Activated CD4-positive, CD25-positive, alpha-beta regulatory T cell treated with anti-CD3 and anti-CD28 coated beads, Interleukin-2, amount 50 U/mL, for 24 hours (primary cell): ENCODE data around the gene RNF151.
"Not testable (repeated sequence)": the region's sequence is repeated elsewhere in the genome, so short reads cannot be mapped to it uniquely, and the experiment has no call there.

Experiments used
- ATAC-seq, 2 donors: fragments of 150-1000 bp; cut with Tn5 transposase; one replicate each; pipeline ENCODE4 v1.10.0; 2021; ENCODE audit warnings: mild to moderate bottlenecking in 1 of 2, moderate library complexity in 1 of 2

The RNF151 gene, protein sequence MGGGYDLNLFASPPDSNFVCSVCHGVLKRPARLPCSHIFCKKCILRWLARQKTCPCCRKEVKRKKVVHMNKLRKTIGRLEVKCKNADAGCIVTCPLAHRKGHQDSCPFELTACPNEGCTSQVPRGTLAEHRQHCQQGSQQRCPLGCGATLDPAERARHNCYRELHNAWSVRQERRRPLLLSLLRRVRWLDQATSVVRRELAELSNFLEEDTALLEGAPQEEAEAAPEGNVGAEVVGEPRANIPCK

DNA sequence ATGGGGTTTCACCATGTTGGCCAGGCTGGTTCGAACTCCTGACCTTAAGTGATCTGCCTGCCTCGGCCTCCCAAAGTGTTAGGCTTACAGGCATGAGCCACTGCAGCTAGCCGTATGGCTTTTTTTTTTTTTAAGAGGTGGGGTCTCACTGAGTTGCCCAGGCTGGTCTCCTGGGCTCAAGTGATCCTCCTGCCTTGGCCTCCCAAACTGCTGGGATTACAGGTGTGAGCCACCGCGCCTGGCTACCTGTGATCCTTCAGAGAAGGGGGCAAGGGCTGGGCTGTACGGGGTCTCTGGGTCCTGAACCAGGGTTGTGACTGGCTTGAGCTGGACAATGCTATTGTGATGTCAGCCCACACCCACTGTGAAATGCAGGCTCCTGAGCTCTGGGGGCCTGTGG, at the start of gene RNF151:
RNF151 (plus strand) TSS at position 397 of the 400 bp plus-strand sequence. CDS start 26 bp downstream, outside the sequence.
- ATAC-seq: no peak

DNA sequence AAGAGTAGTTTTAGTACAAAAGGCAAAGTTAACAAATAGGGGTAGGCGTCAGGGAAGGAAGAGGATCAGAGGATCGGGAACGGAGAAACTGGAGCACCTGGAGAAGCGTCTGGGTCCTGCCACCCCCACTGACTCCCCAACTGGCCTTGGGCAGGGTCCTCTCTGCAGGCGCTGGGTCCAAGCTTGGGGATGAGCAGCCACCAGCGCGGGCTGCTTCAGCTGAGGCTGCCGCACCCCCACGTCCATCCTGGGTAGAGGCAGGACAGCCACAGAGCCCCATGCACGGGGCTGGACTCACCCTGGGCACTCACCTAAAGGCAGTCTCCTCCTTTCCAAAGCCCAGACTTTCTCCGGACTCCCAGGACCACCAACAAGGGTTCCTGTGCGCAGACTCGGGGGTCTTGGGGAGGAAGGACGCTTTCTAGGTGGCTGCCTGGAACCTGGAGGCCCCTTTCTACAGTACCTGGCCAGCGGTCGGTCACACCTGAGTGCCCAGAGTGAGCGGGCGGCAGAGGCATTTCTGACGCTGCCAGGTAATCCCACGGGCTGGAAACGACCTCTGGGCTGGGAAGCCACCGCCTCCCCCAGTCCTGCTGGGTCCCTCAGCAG, 49.5 kb upstream of the RNF151 start:
- ATAC-seq: no peak

DNA sequence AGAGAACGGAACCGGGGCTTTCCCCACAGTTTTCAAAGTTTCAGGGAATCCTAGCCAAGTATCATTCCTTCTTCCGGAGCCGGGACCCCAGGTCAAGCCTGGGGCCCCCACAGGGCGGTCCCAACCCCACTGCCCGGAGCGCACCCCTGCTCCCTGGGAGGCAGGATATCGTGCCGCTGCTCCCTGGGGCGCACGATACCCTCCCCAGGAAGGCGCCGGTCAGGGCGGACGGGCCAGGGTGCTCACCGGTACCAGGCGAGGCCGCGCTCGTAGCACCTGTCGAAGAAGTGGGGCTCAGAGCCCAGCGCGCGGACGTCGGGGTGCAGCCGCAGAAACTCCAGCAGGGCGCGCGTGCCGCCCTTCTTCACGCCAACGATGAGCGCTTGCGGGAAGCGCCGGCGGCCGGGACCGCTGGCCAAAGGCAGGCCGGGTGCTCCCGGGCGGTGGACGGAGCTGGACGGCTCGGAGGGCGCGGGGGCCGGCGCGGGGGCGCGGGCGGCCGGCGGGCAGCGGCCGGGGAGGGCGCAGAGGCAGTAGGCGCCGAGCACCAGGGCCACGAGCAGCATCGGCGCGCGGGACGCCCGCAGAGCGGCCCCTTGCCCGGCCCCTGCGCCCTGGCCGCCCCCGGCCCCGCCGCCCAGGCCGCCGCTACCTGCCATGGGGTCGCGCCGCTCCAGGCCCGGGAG, 48.8 kb upstream of the RNF151 start:
- no peak for ATAC-seq

DNA sequence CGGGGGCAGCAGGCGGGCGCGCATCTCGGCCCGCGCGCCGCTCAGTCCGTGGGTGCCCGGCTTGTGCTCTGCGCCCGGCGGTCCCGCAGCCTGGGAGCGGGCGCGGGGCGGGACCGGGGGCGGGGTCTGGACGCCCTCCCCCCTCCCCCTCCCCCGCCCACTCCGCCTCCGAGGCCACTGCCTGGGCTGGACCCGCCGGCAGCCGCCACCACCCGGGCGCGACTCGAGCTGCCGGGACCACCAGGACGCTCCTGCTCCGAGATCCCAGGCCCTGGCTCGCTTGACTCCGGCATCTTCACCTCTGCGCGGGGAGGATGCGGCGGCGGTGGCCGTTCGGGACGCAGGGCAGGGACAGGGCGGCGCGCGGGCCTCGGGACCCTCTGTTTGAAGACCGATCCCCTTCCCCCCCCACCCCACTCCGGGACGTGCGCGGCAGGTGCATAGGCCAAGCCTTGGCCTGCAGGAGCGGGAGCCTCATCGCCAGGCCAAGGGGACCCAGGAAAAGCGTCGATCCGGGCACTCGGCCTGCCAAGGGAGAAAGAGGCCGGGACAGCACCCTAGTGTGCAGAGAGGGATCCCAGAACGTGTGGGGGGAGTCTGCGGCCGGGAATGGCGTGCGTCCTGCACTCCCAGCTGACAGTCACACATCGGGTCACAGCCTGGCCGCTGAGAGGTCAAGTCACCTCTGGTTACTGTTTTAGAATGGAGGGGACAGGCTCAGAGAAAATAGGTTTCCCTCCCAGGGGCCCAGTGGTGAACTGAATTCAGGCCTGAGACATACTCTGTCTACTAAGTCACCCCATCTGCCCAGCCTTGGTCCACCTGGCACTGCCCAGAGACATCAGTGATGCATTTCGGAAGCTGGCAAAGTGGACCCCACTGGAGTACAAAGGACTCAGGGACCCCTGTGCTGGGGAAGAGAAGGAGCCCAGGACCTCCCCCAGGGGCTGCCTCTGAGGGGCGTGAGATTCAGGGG, 48.0 kb upstream of the RNF151 start, which contains the start of gene HS3ST6:
HS3ST6 (minus strand) TSS at position 65 of the 976 bp plus-strand sequence. CDS start 92 bp downstream, outside the sequence.
- peak in 1 of 2 donors; percentile 17 for ATAC-seq

DNA sequence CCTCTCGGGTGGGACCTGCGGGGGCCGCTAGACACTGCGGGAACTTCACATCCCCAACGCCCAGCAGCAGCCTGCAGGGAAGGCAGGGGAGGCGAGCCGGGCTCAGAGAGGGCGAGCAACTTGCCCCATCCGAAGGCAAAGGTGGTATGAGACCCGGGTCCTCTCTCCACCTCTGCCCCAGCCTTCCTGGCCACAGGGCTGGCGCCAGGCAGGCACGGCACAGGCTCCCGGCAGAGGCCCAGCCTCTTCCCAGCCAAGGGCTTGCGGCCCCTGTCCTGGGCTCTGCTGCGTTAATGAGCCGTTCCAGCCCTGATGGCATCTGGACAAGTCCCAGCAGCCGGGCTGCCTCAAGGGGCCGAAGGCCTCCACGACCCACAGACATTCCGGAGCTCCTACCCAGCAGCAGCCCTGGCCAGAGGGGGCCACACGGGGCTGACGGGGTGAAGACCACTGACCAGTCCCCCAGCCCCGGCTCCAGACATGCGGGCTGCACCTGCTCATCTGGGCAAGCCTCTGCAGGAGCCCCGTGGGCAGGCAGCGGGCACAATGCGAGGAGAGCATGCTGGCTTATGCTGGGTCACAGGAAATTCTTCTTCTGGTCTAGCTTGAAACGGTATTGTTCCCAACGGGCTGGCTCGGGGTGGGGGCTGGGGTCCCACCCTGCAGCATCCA, 47.2 kb upstream of the RNF151 start:
- no peak for ATAC-seq

DNA sequence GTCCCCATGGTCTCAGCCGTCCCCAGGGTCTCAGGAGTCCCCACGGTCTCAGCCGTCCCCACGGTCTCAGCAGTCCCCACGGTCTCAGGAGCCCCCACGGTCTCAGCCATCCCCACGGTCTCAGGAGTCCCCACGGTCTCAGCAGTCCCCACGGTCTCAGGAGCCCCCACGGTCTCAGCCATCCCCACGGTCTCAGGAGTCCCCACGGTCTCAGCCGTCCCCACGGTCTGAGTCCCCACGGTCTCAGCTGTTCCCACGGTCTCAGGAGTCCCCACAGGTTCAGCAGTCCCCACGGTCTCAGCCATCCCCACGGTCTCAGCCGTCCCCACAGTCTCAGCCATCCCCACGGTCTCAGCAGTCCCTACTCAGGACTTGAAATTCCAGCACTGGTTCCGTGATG, 46.5 kb upstream of the RNF151 start:
- ATAC-seq: not testable (repeated sequence)

DNA sequence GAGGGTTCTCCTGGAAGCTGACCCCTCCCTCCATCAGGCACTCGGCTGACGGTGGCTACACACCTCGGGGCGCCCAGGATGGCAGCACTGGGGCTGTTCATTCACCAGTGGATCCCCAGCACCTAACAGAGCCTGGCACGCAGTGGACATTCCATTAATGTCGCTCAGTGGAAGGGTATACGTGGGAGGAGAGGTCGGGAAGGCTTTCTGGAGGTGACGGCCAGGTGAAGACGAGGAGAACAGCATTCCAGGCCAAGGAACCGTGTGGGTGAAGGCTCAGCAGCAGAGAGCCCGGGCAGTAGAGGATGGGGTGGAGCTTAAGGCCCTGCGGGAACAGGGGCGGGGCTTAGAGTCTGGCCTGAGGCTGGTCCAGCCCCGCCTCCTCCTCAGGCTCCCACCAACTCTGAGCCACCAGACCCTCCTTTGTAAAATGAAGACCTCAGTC, 45.9 kb upstream of the RNF151 start:
- ATAC-seq: peak in 1 of 2 donors; percentile 51

DNA sequence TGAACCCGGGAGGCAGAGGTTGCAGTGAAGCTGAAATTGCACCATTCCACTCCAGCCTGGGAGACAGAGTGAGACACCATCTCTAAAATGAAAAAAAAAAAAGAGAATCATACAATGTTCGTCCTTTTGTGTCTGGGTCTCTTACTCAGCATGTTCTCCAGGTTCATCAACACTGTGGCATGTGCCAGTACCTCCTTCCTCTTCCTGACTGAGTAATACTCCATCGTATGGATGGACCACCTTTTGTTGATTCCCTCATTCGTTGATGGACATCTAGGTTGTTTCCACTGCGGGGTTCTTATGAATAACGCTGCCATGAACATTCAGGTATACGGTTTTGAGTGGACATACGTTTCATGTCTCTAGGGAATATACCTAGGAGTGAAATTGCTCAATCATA, 44.3 kb upstream of the RNF151 start:
- ATAC-seq: no peak

DNA sequence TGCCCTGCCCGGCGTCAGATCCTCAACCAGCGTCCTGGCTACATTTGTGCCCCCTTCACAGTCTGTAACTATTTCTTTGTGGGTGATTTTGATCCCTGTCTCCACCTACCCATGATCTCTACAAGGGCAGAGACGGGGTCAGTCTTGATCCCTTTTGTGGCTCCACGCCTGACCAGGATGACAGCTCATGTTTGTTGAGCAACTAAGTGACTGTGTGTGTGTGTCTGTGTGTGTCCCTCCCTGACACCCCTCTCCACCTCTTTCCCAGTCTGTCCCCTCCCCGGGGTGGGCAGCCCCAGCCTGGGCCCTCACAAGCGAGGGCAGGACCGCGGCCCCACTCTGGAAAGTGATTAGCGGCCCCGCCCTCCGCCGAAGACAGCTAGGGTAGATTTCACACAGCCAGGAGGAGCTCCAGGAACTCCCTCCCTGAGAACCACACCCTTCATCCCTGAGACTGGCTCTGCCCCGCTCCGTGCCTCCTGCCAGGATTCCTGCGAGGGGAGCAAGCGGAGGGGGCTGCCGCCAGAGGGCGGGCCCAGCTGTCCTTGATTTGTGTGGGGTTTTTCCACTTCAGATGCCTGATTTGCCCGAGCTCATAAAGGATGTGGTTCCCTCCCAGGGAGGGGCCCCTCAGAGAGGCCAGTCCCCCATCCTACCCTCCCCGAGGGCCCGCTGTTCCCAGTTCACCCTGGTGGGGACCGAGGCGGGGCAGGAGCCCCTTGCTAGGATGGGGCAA, 43.2 kb upstream of the RNF151 start:
- ATAC-seq: peak in 1 of 2 donors; percentile 25

DNA sequence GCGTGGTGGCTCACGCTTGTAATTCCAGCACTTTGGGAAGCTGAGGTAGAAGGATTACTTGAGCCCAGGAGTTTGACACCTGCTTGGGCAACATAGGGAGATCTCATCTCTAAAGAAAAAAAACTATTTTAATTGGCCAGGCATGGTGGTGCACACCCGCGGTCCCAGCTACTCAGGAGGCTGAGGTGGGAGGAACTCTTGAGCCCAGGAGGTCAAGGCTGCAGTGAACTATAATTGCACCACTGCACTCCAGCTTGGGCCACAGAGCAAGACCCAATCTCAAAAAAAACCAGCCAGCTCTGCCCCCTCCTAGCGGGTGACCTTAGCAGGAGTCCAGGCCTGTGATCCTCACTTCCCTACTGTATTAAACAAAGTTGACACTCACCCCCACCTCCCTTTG, 42.6 kb upstream of the RNF151 start:
- ATAC-seq: no peak

DNA sequence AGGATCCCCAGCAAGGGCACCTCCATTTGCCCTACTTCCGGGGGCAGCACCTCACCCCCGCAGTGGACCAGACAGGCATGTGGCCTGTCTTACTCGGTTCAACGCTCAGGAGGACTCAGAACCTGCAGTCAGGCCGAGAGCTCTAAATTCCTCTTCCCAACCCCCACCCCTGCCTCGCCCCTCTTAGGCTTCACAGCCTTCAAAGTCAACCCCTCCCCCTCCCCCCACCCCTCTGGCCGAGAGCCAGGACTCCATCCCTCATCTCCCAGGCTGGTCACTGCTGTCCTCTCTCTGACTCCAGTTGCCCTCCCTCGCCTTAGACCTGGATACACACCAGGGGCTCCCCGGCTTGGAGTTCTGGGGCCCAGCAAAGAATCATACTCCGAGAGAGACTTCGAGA, 40.4 kb upstream of the RNF151 start:
- ATAC-seq: no peak

DNA sequence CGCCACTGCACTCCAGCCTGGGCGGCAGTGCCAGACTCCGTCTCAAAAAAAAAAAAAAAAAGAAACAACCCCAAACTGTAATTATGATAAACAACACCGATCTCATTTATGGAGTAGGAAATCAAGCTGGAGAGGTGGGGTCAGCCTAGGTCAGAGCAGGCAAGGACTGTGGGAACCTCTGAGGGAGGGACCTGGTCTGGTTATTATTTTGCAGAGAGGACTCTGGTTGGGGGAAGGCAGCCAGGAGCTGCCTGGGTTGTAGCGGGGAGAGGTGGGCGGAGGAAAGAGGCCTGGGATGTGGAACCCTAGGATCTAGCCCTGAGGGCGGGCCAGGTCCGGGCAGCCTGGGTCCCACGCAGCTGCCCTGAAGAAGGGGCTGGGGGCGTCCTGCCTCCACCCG, 37.6 kb upstream of the RNF151 start:
- peak in 1 of 2 donors; percentile 8 for ATAC-seq

DNA sequence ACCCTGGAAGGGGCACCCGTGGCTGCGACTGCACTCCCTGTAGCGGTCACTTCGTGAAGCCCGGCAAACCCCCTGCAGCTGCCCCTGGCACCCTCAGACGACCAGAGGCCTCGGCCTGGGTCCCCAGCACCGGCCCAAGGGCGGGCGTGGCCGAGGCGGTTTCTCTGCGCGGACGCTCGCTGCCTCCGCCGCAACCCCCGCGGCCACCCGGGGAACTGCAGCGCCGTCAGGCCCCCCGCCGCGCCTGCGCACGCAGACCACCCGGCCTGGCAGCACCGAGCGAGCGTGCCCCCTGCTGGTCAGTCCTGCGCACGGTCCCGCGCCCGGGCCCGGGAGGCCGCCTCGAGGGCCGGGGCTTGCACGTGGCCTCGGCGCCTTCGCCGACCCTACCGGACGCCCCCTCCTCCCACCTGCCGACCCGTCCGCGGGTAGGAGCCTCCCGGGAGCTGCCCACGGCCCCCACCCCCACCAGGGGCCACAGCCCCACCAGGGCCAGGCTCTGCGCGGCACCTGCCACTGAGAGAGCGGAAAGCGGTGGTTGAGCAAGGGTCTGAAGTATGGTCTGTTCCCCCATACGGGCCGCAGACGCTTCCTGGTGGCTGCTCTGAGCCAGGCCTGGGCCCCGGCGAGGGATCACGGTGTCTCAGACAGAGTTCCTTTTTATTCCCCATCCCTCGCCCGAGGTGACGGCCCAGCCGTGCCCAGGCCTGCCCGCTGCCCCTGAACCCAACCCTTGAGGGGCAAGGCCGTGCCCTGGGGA, 36.9 kb upstream of the RNF151 start:
- peak; percentile 91 to 93 for ATAC-seq

DNA sequence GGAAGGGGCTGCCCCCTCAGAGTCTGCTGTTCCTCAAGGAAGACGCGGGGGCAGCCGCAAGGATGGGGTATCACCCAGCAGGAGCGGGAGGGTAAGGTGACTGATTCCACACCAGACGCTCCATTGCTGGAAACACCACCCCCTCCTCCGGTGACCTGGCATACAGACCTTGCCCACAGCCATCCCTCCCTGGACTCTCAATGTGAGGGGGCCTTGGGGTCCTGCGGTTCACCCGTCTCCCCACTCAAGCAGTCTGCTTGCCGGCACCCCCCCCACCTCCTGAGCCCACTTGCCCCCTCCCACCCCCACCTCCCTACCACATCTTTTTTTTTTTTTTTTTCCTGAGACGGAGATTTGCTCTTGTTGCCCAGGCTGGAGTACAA, 36.3 kb upstream of the RNF151 start:
- ATAC-seq: no peak

DNA sequence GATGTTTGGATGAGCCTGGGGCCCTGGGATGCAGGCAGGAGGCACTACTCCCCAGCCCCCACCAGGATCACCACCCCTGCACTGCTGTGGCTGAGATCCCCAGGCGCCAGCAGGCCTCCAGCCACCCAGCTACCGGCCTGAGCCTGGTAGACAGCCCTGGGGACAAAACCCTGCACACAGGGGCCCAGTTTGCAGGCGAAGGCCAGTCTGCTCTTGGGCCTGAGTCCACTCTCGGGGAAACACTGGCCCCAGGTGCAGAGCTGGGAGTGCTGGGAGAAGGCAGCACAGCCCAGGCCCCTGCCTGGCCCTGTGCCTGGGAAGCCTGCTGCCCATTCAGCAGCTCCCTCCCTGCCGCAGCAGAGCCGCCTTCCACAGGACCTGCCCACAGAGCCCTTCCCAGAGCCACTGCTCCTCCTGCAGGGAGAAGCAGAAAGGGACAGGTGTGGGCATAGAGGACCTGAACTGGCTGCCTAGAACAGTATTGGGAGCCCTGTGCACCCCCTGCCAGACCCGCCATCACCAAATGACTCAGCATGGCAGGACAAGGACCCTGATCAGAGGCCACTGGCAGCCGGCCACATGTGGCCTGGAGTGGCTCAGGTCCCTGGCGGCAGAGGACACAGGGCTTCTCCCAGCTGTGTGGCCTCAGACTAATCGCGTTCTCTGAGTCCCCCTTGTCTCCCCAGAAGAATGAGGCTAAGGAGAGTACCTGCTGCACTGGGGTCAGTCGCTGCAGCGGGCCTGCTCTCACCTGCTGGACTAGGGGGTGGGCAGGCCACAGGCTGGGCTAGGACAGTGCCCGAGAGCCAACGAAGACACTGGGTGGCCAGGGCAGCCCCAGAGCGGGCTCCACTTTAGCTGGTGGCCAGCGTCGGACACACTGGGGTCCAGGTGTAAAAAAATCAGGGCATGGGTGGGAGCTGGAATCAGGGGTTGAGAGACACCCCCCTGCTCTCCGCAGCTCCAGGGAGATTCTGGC, 34.3 kb upstream of the RNF151 start:
- ATAC-seq: no peak

DNA sequence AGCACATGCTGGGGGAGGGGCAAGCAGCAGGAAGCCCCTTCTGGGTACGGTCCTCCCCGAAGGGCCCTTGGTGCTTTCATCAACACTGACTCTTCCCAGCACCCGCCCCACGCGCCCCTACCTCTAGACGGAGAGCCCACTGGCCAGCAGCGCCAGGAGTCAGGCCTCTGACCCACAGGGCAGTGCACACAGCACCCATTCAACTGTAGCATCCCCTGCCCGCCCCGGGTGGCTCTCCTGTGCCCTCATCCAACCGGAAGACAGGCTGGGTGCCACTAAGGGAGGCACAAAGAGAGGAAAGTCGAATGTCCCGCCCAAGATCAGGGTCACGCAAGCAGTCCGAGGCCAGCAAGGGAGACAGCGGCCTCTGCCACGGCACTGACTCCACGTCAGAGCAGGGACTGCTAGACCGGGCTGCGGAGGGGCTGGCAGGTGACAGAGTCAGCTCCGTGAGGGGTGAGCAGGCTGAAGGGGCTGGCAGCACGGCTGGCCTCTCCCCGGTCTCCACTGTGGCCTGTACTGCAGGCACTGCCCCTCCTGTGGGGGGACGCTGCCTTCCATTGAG, 33.5 kb upstream of the RNF151 start:
- no peak for ATAC-seq

DNA sequence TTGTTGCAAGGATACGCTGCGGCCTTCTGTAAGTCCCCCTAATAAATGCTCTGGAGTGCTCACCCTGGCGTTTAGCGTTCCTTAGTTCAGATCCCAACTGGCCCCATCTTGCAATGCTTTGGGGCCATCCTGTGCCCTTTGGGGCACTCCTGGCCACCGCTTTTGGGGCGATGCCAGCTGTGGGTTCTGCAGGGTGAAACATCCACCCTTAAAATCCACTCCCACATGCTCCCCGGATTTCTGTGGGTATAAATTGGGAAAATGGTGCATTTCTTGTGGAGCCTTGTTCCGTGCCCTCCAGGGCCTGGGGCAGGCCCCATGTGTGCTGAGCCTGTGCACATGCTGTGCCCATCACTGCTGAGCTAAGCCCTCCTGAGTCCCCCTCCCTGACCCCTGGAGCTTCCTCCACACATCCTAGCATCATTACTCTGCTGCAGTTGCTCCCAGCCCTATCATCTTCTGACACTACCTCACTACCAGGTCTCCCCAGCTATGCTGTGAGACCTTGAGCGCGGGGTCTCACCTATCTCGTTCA, 29.6 kb upstream of the RNF151 start:
- ATAC-seq: no peak

DNA sequence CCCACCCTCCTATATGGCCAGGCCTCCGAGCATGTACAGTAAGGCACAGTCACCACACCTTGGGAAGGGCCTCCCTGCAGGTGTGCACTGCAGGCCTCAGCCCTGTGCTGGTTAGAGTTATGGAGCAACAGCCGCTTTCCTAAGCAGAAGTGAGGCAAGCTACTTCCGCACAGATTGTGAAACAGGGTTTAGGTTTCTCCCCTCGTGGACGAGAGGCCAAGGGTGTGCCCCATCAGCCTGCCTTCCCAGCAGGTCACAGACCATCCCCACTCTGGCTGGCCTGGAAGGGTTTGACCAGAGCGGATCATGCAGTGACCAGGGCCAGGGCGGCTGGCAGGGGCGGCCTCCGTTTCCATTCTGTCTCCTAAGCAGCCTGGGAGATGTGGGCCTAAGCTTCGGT, 28.3 kb upstream of the RNF151 start:
- no peak for ATAC-seq

DNA sequence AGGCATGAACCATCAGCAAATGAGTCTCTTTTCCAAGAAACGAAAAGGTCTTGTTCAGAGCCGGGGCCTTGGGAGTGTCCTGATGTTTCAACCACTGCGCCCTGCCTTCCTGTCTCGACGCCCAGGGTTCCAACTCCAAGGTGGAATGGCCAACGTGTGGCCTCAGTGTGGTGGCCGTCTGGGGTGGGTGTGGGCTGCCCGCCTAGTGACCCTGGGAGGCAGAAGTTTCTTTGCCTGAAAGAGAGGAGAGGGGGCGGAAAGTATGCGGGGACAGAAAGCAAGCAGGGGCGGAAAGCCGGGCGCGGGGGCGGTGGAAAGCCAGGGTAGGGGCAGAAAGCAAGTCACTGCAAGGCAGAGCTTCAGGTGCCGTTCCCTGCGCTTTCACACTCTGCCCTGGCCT, 27.7 kb upstream of the RNF151 start:
- no peak for ATAC-seq
